Measurements from ENCODE around the gene MYBPC2.
"Not testable (repeated sequence)": the region's sequence is repeated elsewhere in the genome, so short reads cannot be mapped to it uniquely, and the experiment has no call there.

The MYBPC2 gene

GRCh38 chr19:50387176-50387867, 45.4 kb upstream of the MYBPC2 start:
- no peak for TF ChIP-seq CTCF (IDR thresholded peaks at IDR 0.05; ENCODE audit: low read depth, low read length)
- no peaks in the 10 kb centered on the region for H3K27me3 ChIP-seq
- H3K4me1 ChIP-seq, result no peaks in the 10 kb centered on the region
- H3K4me3 ChIP-seq (ENCODE audit: low read depth, low read length), result no peak overlapping the region
- peaks cover 35% of the 10 kb centered on the region for H3K36me3 ChIP-seq
- no peak for DNase-seq
- H3K9me3 ChIP-seq, result no peaks in the 10 kb centered on the region; the same call in 1 of the 2 replicates

DNA sequence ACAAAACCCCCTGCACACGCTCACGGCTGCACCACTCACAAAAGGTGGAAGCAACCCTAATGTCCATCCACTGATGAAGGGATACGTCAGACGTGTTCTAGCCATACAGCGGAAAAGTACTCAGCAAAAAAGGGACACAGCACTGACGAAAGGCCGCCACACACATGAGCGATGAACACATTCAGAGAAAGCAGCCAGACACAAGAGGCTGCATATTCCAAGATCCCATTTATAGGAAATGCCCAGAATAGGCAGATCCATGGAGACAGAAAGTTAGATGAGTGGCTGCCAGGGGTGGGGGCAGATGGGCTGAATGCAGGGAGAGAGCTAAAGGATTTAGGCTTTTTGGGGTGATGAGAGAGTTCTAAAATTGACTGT, 44.8 kb upstream of the MYBPC2 start:
- no peak for TF ChIP-seq CTCF (IDR thresholded peaks at IDR 0.05; ENCODE audit: low read depth, low read length)
- H3K36me3 ChIP-seq, result peaks cover 39% of the 10 kb centered on the region
- H3K4me3 ChIP-seq (ENCODE audit: low read depth, low read length), result no peak overlapping the region
- no peaks in the 10 kb centered on the region for H3K27me3 ChIP-seq
- no peaks in the 10 kb centered on the region for H3K4me1 ChIP-seq
- no peak for DNase-seq
- no peaks in the 10 kb centered on the region; the same call in 1 of the 2 replicates for H3K9me3 ChIP-seq

DNA sequence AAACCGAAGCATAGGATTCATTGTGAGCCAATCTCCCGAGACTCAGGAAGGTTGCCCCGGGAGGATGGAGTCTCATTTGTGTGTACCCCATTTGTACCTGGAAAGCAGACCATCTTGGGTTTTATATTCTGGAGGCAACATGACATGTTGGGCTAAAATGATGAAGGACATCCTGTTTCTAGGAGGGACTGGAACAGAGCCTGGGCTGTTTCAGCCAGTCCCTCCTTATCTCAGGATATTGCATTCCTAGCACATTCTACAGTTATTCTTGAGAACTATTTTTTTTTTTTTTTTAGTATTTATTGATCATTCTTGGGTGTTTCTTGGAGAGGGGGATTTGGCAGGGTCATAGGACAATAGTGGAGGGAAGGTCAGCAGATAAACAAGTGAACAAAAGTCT, 42.4 kb upstream of the MYBPC2 start:
- not testable (repeated sequence) for H3K27me3 ChIP-seq; H3K4me1 ChIP-seq; H3K9me3 ChIP-seq; H3K4me3 ChIP-seq (ENCODE audit: low read depth, low read length); DNase-seq
- H3K36me3 ChIP-seq, result peaks cover 46% of the 10 kb centered on the region

GRCh38 chr19:50390952-50391351, 41.7 kb upstream of the MYBPC2 start:
- not testable (repeated sequence) for H3K4me1 ChIP-seq; H3K4me3 ChIP-seq (ENCODE audit: low read depth, low read length); H3K27me3 ChIP-seq; H3K9me3 ChIP-seq; DNase-seq
- H3K36me3 ChIP-seq, result peaks cover 43% of the 10 kb centered on the region

GRCh38 chr19:50392759-50393158, 39.9 kb upstream of the MYBPC2 start:
- H3K9me3 ChIP-seq, result no peaks in the 10 kb centered on the region; the same call in 1 of the 2 replicates
- H3K27me3 ChIP-seq, result no peaks in the 10 kb centered on the region
- no peak for DNase-seq
- H3K36me3 ChIP-seq, result peaks cover 26% of the 10 kb centered on the region
- no peak for TF ChIP-seq CTCF (IDR thresholded peaks at IDR 0.05; ENCODE audit: low read depth, low read length)
- no peaks in the 10 kb centered on the region for H3K4me1 ChIP-seq
- H3K4me3 ChIP-seq (ENCODE audit: low read depth, low read length), result no peak overlapping the region

- Histone ChIP-seq H3K27me3 (no peaks in the 10 kb centered on the region), H3K9me3 (no peaks in the 10 kb centered on the region; the same call in 1 of the 2 replicates), H3K36me3 (peaks cover 25% of the 10 kb centered on the region), H3K4me1 (no peaks in the 10 kb centered on the region), H3K4me3 (ENCODE audit: low read depth, low read length) (no peak overlapping the region)
- TF ChIP-seq CTCF (IDR thresholded peaks at IDR 0.05; ENCODE audit: low read depth, low read length), result no peak
- DNase-seq, result no peak
Measured at GRCh38 chr19:50393589-50393988, 39.1 kb upstream of the MYBPC2 start.

- Histone ChIP-seq H3K4me1 (no peaks in the 10 kb centered on the region), H3K27me3 (no peaks in the 10 kb centered on the region), H3K9me3 (no peaks in the 10 kb centered on the region; the same call in 1 of the 2 replicates), H3K4me3 (ENCODE audit: low read depth, low read length) (no peak overlapping the region), H3K36me3 (peaks cover 30% of the 10 kb centered on the region)
- no peak for DNase-seq
- no peak for TF ChIP-seq CTCF (IDR thresholded peaks at IDR 0.05; ENCODE audit: low read depth, low read length)
Measured at GRCh38 chr19:50394017-50394416, 38.7 kb upstream of the MYBPC2 start.

Measured in BE2C (cell line).